Measurements from ENCODE around the gene CAPN1.
"Not testable (repeated sequence)": the region's sequence is repeated elsewhere in the genome, so short reads cannot be mapped to it uniquely, and the experiment has no call there.

CAPN1 gene

DNA sequence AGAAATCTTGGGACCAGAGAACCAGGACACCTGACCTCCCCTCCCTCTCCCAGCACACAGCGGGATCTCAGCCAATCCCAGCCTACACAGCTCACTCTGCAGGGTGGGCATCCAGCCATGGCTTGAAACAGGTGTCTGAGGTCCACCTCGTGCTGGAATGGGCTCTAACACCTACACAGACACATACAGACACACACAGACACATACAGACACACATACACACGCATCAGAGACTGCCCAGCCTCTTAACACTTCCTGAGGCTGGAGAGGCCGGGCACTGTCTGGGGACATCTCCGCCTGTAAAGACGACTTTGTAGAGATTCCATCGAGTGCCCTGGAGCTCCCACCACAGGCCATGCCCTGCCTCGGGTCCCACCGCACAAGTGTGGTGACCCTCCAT lies 36.7 kb downstream of the CAPN1 start:
- DNase-seq (ENCODE audit: low read depth in 2 of 2) = no peak

DNA sequence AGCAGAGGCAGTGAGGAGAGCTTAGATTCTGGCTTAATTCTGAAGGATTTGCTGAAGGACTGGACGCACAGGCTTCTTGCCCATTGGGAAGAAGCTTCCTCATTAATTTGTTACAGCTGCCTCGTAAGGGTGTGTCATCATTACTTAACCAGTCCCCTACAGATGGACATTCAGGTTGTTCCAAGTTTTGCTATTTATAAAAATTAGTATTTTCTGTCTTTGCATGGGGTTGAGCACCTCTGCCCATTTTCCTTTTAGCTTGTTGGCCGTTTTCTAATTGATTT lies 38.1 kb downstream of the CAPN1 start:
- DNase-seq (ENCODE audit: low read depth in 2 of 2) = no peak

DNA sequence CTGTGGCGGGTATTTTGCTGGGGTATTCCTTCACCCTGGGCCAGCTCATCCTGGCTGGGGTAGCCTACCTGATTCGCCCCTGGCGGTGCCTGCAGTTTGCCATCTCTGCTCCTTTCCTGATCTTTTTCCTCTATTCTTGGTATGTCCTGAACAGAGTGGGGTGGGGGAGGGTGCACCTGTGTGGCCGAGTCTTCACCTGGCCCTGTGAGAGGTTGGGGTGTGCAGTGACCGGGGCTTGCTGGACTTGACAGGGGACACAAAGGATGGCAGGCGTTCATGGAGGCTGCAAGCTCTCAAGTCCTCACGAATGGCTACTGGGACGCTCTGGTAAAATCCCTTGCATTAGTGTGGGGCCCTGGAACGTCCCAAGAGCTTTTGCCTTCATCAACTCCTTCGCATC lies 39.3 kb downstream of the CAPN1 start:
- DNase-seq (ENCODE audit: low read depth in 2 of 2) = no peak

DNA sequence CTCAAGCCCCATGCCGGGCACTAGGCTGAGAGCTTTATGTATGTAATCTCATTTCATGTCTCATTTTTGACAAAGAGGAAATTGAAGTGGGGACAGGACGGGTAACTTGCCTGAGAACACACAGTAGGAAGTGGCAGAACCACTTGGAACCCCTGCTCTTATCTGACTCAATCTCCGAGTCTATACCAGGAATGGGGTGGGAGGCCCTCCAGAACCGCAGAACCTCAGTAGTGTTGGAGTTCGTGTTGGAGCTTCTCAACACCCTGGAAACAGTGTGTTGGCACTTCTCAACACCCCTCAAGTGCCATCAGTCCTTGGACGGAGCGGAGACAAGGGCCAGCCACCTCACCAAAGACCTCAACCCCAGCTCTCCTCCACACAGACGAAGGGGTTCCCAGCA lies 41.3 kb downstream of the CAPN1 start:
- no peak for DNase-seq (ENCODE audit: low read depth in 2 of 2)

DNA sequence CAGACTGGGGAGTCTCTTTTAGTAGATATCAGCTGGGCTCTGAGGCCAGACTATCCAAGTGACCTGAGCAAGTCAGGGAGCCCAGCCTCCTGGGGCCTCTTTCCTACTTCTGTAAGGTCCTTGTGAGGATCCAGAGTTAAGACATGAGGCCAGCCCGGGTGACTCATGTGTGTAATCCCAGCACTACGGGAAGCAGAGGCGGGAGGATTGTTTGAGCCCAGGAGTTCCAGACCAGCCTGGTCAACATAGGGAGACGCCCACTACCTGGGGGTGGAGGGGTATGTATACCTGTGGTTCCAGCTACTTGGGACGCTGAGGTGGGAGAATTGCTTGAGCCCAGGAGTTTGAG lies 43.2 kb downstream of the CAPN1 start:
- DNase-seq (ENCODE audit: low read depth in 2 of 2) = no peak

DNA sequence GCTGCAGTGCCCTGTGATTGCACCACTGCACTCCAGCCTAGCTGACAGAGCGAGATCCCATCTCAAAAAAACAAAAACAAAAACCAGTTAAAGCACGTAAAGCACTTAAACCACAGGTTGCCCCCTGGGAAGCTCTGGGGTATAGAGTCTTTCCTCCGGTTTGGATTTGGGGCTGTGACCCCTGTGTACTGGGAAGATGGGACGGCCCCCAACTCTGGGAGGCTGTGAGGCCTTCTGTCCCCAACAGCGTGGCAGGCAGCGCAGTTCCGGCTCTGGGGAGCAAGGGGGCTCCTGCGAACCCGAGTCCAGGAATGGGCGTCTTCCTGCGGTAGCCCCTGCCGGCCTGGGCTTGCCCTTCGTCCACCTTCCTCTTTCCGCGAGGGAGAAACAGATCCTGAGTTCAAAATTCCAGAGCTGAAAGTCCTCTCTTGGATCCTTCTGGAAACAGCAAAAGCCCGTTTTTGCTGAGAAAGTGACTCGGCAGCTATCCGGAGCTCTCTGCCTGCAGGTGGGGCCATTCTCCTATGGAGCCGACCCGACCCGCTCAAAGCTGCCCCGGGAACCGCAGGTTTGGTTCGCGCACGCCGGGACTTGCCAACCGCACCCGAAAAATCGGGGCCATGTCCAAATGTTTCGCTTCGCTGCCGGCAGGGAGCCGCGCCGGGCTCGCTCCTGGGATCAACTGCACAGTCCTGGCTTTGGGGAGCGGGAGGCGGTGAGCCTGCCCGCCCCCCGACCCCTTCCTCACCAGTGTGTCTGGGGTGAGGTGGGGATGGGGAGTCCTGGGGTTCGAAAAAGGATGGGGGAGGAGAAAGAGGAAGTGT lies 43.8 kb downstream of the CAPN1 start:
- peak; percentile 10 to 24 for DNase-seq (ENCODE audit: low read depth in 2 of 2)

DNA sequence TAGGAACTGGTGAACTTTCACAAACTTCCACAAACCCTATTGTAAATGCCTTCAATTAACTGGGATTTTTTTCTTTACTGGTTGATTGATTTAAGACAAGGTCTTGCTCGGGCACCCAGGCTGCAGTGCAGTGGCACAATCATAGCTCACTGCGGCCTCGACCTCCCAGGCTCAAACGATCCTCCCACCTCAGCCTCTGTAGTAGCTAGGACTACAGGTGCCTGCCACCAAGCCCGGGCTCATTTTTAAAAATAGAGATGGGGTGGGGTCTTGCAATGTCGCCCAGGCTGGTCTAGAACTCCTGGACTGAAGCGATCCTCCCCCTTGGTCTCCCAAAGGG lies 44.3 kb downstream of the CAPN1 start:
- DNase-seq (ENCODE audit: low read depth in 2 of 2) = no peak

DNA sequence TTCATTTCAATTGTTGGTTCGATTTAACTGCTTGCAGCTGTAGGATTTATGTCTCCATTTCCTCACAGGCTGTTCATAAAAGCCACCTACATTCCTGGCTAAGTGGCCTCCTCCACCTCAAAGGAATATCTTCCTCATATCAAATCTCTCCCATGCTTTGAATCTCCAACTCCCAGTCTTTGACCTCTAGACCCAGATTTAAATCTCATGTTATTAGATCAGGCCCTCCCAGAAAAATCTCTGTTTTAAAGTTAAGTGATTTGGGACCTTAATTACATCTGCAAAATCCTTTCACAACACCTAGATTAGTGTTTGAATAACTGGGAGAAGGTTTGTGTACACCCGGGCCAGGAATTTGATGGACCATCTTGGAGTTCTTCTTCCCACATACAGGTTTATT lies 46.2 kb downstream of the CAPN1 start:
- no peak for DNase-seq (ENCODE audit: low read depth in 2 of 2)

DNA sequence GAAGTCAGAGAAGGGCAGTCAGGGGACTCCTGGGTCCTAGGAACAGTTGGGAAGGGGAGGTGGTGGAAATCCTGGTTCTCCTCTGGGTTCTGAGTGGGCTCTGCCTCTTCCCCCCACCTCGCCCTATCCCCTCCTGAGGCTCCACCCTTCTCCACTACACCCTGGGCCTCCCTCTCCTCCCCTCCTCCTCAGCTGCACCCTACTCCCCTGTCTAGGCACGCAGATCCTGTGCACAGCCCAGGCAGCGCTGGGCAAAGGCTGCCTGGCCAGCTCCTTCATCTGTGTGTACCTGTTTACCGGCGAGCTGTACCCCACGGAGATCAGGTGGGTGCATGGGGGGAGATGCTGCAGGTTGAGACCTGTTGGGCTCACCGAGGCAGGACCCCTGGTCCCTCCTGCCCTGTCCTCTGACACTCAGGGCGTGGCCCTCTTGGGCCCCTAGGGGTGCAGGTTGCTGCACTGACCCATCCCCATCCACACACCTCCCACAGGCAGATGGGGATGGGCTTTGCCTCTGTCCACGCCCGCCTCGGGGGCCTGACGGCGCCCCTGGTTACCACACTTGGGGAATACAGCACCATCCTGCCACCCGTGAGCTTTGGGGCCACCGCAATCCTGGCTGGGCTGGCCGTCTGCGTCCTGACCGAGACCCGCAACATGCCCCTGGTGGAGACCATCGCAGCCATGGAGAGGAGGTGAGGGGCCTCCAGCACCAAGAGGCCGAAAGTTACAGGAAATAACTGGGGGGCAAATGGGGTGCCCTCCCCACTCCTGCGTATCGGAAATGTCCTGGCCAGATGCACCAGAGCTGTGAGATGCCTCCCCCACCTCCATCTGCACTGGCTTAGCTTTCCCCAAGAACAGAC lies 54.7 kb downstream of the CAPN1 start:
- no peak for DNase-seq (ENCODE audit: low read depth in 2 of 2)

DNA sequence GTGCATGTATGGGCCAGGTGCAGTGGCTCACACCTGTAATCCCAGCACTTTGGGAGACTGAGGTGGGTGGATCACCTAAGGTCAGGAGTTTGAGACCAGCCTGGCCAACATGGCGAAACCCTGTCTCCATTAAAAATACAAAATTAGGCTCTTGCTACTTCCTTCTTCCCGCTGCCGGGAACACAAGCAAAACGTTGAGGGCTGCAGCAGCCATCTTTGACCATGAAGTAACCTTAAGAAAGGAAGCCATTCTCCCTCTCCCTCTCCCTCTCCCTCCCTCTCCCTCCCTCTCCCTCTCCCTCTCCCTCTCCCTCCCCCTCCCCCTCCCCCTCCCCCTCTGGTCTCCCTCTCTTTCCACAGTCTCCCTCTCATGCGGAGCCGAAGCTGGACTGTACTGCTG lies 56.6 kb downstream of the CAPN1 start:
- not testable (repeated sequence) for DNase-seq (ENCODE audit: low read depth in 2 of 2)

DNA sequence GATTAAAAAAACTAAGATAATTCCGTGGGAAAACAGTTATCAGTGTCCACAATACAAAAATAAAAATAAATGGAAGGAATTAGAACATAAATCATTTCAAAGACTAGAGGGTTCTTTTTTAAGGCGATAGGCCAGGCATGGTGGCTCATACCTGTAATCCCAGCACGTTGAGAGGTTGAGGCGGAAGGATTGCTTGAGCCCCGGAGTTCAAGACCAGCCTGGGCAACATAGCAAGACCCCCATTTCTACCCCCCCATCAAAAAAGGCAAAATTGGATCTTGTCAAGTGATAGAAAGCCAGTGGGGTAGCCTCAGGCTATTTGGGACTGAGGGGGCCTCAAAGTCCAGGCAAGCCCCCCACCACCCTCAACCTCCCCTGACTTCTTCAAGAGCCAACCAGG lies 59.4 kb downstream of the CAPN1 start:
- no peak for DNase-seq (ENCODE audit: low read depth in 2 of 2)

DNA sequence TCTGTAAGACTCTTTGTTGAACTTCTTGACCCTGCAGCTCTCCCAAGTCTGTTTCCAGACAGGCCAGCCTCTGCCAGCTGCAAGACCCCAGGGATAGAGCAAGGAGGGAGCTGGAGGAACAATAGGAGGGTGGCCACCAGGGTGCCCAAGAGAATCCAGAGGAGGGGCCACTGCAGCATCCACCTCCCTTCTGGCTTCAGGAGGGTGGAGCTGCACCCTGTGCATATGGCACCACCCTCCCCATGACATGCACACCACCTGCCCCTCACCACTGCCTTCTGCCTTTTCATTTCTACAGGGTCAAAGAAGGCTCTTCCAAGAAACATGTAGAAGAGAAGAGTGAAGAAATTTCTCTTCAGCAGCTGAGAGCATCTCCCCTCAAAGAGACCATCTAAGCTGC lies 60.0 kb downstream of the CAPN1 start:
- no peak for DNase-seq (ENCODE audit: low read depth in 2 of 2)

DNA sequence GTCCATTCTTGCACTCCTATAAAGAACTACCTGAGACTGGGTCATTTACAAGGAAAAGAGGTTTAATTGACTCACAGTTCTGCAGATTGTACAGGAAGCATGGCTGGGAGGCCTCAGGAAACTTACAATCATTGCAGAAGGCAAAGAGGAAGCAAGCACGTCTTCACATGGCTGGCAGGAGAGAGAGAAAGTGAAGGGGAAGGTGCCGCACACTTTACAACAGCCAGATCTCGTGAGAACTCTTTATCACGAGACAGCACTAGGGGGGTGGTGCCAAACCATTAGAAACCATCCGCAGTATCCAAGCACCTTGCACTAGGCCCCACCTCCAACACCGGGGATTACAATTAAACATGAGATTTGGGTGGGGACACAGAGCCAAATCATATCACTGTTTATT lies 60.7 kb downstream of the CAPN1 start:
- DNase-seq (ENCODE audit: low read depth in 2 of 2) = no peak

DNA sequence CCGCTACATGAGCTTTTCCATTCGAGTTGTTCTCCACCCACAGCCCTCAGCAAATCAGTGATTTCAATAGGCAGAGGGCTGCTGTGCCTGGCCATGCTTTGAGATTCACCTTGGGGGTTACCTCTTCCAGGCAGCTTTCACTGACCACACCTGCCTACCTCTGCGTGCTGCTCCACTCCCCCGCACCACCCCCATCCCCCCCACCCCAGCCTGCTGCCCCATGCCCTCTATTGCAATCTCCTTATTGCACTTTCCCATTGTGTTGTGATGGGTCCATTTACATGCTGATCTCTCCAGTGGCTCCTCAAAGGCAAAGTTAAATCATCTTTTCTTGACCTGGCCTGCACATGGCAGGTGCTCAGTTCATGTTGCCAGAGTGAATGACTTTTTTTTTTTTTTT lies 62.1 kb downstream of the CAPN1 start:
- DNase-seq (ENCODE audit: low read depth in 2 of 2) = no peak

DNA sequence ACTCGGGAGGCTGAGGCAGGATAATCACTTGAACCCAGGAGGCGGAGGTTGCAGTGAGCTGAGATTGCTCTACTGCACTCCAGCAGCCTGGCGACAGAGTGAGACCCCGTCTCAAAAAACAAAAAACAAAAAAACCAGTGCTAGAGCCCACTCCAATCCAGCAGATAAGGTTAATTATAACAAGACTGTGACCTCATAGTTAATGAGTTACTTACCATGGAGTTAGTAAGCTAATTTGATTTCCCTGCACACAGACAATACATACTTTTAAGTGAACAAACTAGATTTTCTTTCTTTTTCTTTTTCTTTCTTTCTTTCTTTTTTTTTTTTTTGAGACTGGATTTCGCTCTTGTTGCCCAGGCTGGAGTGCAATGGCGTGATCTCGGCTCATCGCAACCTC lies 63.3 kb downstream of the CAPN1 start:
- not testable (repeated sequence) for DNase-seq (ENCODE audit: low read depth in 2 of 2)

DNA sequence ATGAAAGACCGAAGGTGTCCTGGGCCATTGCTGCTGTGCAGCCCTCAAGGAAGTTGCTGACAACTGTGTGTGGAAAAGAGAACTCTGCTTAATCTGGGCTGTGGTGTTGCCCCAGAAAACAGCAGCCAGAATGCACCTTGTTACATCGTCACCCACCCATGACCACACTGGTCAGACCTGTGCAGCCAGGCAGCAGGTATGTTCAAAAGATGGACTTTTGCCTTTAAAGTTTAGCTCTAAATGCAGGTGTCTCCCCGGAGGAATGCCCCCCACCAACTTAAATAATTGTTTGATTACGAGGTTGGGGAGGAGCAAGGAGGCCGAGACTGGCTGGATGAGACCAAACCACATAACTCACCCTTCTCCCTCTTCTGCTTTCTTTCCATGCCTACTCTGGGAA lies 64.8 kb downstream of the CAPN1 start:
- DNase-seq (ENCODE audit: low read depth in 2 of 2) = no peak

DNA sequence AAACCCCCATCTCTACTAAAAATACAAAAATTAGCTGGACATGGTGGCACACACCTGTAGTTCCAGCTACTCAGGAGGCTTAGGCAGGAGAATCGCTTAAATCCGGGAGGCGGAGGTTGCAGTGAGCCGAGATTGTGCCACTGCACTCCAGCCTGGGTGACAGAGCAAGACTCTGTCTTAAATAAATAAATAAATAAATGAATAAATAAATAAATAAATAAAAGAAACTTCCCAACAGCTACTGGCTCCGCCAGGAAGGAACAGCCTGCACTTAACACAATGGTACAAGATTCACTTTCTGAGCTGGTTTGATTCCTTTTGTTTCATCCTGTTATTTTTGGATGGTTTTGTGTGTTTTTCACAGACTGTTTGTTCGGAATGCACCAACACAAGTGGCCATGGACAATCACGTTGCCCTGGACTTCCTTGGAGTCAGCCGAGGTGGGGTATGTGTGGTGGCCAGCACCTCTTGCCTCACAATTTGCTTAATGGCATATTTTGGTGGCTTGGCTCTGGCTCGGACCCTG lies 66.5 kb downstream of the CAPN1 start:
- DNase-seq (ENCODE audit: low read depth in 2 of 2) = not testable (repeated sequence)

DNA sequence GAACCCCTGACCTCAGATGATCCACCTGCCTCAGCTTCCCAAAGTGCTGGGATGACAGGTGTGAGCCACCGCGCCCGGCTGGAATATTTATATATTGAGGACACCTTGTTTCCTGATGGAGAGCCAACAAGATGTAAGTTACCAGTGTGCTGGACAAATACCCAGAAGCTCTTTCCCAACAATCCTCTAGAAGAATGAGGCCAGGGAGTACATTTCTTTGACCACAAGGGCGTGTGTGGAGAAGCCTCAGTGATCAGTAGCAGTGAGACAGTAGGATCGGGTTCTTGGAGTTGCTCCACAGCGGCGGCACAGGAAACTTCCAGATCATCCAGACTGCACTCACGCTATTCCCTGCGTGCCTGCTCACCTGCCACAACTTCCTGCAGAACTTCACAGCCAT lies 69.7 kb downstream of the CAPN1 start:
- no peak for DNase-seq (ENCODE audit: low read depth in 2 of 2)

DNA sequence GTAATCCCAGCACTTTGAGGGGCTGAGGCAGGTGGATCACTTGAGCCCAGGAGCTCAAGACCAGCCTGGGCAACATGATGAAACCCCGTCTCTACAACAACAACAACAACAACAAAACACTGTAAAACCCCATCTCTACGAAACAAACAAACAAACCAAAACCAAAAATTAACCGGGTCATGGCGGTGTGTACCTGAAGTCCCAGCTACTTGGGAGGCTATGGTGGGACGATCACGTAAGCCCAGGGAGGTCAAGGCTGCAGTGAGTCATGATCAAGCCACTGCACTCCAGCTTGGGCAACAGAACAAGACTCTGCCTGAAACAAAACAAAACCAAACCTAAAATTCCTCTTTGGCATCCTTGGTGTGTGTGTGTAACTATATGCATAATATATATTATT lies 73.0 kb downstream of the CAPN1 start:
- no peak for DNase-seq (ENCODE audit: low read depth in 2 of 2)

DNA sequence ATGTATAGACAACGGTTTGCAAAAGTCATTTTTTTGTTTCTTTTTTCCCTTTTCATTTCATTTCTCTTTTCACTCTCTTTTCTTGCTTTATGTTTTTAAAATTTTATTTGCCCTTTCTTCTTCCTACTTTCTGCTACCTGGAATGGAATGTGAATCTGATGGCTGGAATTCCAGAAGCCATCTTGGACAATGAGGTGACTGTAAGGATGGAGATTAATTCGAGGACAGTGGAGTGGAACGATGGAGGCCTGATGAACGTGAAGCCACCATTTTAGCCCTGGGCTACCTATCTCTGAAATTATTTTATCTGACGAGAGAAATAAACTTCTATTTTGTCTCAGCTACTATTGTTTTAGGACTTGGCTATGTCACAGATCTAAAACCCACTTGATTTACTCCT lies 77.3 kb downstream of the CAPN1 start:
- DNase-seq (ENCODE audit: low read depth in 2 of 2) = no peak

DNA sequence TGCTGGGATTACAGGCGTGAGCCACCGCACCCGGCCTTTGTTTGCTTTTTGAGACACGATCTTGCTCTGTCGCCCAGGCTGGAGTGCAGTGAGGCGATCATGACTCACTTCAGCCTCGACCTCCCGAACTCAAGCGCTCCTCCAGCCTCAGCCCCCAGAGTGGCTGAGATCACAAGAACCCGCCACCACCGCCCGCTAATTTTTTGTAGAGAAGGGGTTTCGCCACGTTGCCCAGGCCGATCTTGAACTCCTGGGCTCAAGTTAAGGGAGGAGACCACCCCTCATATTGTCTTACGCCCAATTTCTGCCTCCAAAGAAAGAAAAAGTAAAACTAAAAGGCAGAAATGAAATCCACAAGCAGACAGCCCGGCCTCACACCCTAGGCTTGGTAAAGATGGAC lies 78.6 kb downstream of the CAPN1 start:
- no peak for DNase-seq (ENCODE audit: low read depth in 2 of 2)

DNA sequence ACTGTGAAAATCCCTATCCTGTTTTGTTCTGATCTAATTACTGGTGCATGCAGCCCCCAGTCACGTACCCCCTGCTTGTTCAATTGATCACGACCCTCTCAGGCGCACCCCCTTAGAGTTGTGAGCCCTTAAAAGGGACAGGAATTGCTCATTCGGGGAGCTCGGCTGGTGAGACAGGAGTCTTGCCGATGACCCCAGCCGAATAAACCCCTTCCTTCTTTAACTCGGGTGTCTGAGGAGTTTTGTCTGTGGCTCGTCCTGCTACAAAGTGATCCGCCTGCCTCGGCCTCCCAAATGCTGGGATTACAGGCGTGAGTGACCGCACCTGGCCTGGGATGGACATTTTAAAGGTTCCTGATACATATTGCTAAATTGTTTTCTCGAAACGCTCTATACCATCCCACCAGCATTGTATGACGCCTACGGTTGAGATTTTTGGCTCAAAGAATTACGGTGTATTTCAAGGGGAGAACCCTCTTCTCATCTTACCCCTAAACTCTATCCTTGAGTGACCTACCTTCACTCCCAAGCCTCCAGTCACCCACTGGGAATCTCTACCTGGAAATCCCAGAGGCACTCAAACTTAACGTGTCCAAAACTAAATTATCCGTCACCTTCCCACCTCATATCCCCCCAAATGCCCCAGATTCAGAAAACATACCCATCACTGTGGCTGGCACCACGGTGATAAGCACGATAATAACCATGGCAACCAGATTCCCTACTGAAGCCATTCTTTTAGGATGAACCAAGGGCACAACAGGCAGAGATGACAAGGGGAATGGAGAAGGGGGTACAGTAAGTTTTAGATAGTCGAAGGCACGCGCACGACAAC lies 79.2 kb downstream of the CAPN1 start:
- no peak for DNase-seq (ENCODE audit: low read depth in 2 of 2)

Data from stimulated activated CD8-positive, alpha-beta memory T cell treated with anti-CD3 and anti-CD28 coated beads, Interleukin-15, amount 100 ng/mL, for 48 hours (primary cell).